ENCODE results near the gene CCDC30.

GRCh38 chr1:42613803-42614131, 150.7 kb downstream of the CCDC30 start:
- no peak for TF ChIP-seq CTCF (conservative IDR thresholded peaks at IDR 0.05)
- no peak for TF ChIP-seq ZFX (IDR thresholded peaks at IDR 0.05)
